GM18519 (cell line): ENCODE data around the gene SLC66A2.

Experiments used
- ATAC-seq: cut with Tn5 transposase; IDR thresholded peaks from one replicate; pipeline ENCODE4 v1.9.1; 2021; ENCODE audit warnings: mild to moderate bottlenecking, moderate library complexity; ENCODE audit not compliant: unreplicated experiment, low FRiP score

The SLC66A2 gene

DNA sequence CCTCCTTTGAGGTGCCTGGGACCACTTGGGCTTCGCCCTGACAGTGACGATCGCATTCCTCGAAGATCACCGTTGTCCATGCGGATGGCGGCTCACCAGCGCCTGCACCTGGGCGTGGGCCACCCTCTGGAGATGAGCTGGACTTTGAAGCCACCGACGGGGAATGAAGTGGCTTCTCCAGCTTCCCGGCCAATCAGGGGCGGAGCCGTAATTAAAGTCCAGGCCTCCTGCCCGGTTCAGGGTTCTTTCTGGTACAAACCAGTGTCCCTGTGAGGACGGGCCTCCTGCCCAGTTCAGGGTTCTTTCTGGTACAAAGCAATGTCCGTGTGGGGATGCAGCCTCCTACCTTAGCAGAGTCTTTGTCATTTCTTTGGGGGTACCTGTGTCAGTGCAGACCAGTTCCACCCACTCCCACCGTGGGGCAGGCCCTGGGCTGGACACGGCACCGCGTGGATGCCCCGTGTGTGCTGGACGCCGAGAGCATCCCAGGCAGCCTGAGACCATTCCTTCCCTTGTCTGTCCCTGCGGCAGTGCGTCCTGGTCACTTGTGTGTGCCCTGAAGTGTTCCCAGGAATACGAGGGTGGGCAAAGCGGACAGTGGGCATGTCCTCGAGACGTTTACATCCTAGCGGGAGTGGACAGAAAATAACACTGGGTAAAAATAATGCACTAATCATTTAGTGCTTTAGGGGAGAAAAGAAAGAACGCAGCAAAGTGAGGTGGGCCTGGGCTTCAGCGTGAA lies 98.7 kb downstream of the SLC66A2 start:
- no peak for ATAC-seq
